ENCODE results near the gene SERPINA5.
"Not testable (repeated sequence)": the region's sequence is repeated elsewhere in the genome, so short reads cannot be mapped to it uniquely, and the experiment has no call there.

Gene SERPINA5

GRCh38 chr14:94630396-94630795 is 49.2 kb downstream of the SERPINA5 start:
- DNase-seq = no peak

- no peak for DNase-seq
Observed at GRCh38 chr14:94631050-94631449, 49.8 kb downstream of the SERPINA5 start.

- no peak for DNase-seq
Observed at GRCh38 chr14:94631536-94632304, 50.5 kb downstream of the SERPINA5 start.

GRCh38 chr14:94632305-94632590 is 51.0 kb downstream of the SERPINA5 start:
- DNase-seq = no peak

- DNase-seq = no peak
Observed at GRCh38 chr14:94633121-94633520, 51.9 kb downstream of the SERPINA5 start.

- DNase-seq = no peak
Observed at GRCh38 chr14:94635154-94635553, 53.9 kb downstream of the SERPINA5 start.

- no peak for DNase-seq
Observed at GRCh38 chr14:94636744-94637412, 55.7 kb downstream of the SERPINA5 start.

- not testable (repeated sequence) for DNase-seq
Observed at GRCh38 chr14:94637814-94638213, 56.6 kb downstream of the SERPINA5 start.

- no peak for DNase-seq
Observed at GRCh38 chr14:94638339-94638738, 57.1 kb downstream of the SERPINA5 start.

- DNase-seq = no peak
Observed at GRCh38 chr14:94638961-94639817, 58.0 kb downstream of the SERPINA5 start.

- DNase-seq = no peak
Observed at GRCh38 chr14:94640721-94641631, 59.8 kb downstream of the SERPINA5 start.

GRCh38 chr14:94641632-94641955 is 60.4 kb downstream of the SERPINA5 start:
- no peak for DNase-seq
